ENCODE measurements around the gene ZBTB6.
"Not testable (repeated sequence)": the region's sequence is repeated elsewhere in the genome, so short reads cannot be mapped to it uniquely, and the experiment has no call there.

Gene ZBTB6

GRCh38 chr9:122922713-122923112, 9.6 kb upstream of the ZBTB6 start:
- DNase-seq, result no peak

GRCh38 chr9:122918310-122918709, 5.2 kb upstream of the ZBTB6 start:
- DNase-seq, result no peak

- DNase-seq, result no peak
These were observed 506 bp downstream of the ZBTB6 start for GRCh38 chr9:122912671-122912963.

GRCh38 chr9:122906122-122906521, 7.0 kb downstream of the ZBTB6 start:
- not testable (repeated sequence) for DNase-seq

GRCh38 chr9:122904823-122905710, 8.1 kb downstream of the ZBTB6 start, which contains the start of gene RC3H2:
TSS of gene RC3H2 (minus strand) at chr9:122905359. CDS start at chr9:122897509, 7,850 bp downstream.
- peak; percentile 99 for DNase-seq

- peak; percentile 46 for DNase-seq
These were observed 8.7 kb downstream of the ZBTB6 start for GRCh38 chr9:122904466-122904822.

GRCh38 chr9:122900791-122901190, 12.3 kb downstream of the ZBTB6 start:
- no peak for DNase-seq

GRCh38 chr9:122897969-122898368, 15.2 kb downstream of the ZBTB6 start:
- no peak for DNase-seq

- no peak for DNase-seq
These were observed 24.6 kb downstream of the ZBTB6 start for GRCh38 chr9:122888480-122888879.

- no peak for DNase-seq
These were observed 30.0 kb downstream of the ZBTB6 start for GRCh38 chr9:122883125-122883524.

- DNase-seq, result no peak
These were observed 33.7 kb downstream of the ZBTB6 start for GRCh38 chr9:122879443-122879842.

GRCh38 chr9:122875523-122875922, 37.6 kb downstream of the ZBTB6 start:
- DNase-seq, result no peak

GRCh38 chr9:122867276-122867675, 45.8 kb downstream of the ZBTB6 start:
- DNase-seq, result not testable (repeated sequence)

GRCh38 chr9:122866079-122866478, 47.0 kb downstream of the ZBTB6 start:
- no peak for DNase-seq

GRCh38 chr9:122865300-122865699, 47.8 kb downstream of the ZBTB6 start:
- no peak for DNase-seq

GRCh38 chr9:122863407-122863806, 49.7 kb downstream of the ZBTB6 start:
- DNase-seq, result no peak

GRCh38 chr9:122860319-122861142, 52.6 kb downstream of the ZBTB6 start:
- no peak for DNase-seq

Measured in NCI-H1092 treated with DMSO at 0.1 percent for 48 hours (cell line).